HG02571 (cell line): ENCODE measurements around the gene CCL27.

Experiments
- ATAC-seq: cut with Tn5 transposase; IDR thresholded peaks from one replicate; pipeline ENCODE4 v1.9.1; 2021; ENCODE audit warnings: mild to moderate bottlenecking, moderate library complexity; ENCODE audit not compliant: unreplicated experiment

Gene CCL27

GRCh38 chr9:34684816-34685215 lies 22.4 kb upstream of the CCL27 start:
- ATAC-seq = no peak

- ATAC-seq = no peak
These were observed 21.7 kb upstream of the CCL27 start for GRCh38 chr9:34684145-34684544.

- no peak for ATAC-seq
These were observed 13.4 kb upstream of the CCL27 start for GRCh38 chr9:34675869-34676268.

GRCh38 chr9:34675048-34675714 lies 12.7 kb upstream of the CCL27 start:
- ATAC-seq = no peak

- no peak for ATAC-seq
These were observed 12.0 kb upstream of the CCL27 start for GRCh38 chr9:34674440-34674839.

- ATAC-seq = no peak
These were observed 8.8 kb upstream of the CCL27 start for GRCh38 chr9:34671307-34671706.

GRCh38 chr9:34669809-34670562 lies 7.5 kb upstream of the CCL27 start:
- ATAC-seq = no peak

GRCh38 chr9:34665381-34666250 lies 3.2 kb upstream of the CCL27 start:
- peak; percentile 64 for ATAC-seq

- ATAC-seq = no peak
These were observed 2.6 kb upstream of the CCL27 start for GRCh38 chr9:34665067-34665380.

- peak; percentile 62 for ATAC-seq
These were observed 2.0 kb upstream of the CCL27 start for GRCh38 chr9:34664281-34665066.

GRCh38 chr9:34663303-34663605 lies 797 bp upstream of the CCL27 start:
- no peak for ATAC-seq

- ATAC-seq = no peak
These were observed 2.7 kb downstream of the CCL27 start for GRCh38 chr9:34659592-34660253.

- no peak for ATAC-seq
These were observed 4.0 kb downstream of the CCL27 start for GRCh38 chr9:34658461-34658860.

- ATAC-seq = no peak
These were observed 5.5 kb downstream of the CCL27 start for GRCh38 chr9:34656992-34657391.

GRCh38 chr9:34655394-34655793 lies 7.1 kb downstream of the CCL27 start:
- no peak for ATAC-seq

GRCh38 chr9:34654323-34655051 lies 8.0 kb downstream of the CCL27 start:
- no peak for ATAC-seq

- no peak for ATAC-seq
These were observed 9.0 kb downstream of the CCL27 start for GRCh38 chr9:34653151-34654072.

- no peak for ATAC-seq
These were observed 9.9 kb downstream of the CCL27 start for GRCh38 chr9:34652602-34653000.
